HEK293T (cell line): ENCODE results near the gene BRAF.
"Not testable (repeated sequence)": the region's sequence is repeated elsewhere in the genome, so short reads cannot be mapped to it uniquely, and the experiment has no call there.

ENCODE experiments used
- CTCF ChIA-PET: fragments of 350-600 bp; formaldehyde crosslinking; extraction: SDS; loops from one replicate; lab custom pipeline; 2021; ENCODE audit warnings: antibody characterized with exemption, inconsistent platforms; lab: Yijun Ruan, JAX
- POLR2A ChIA-PET: fragments of 350-600 bp; formaldehyde crosslinking; extraction: SDS; loops from one replicate; lab custom pipeline; 2020; ENCODE audit warnings: antibody characterized with exemption, inconsistent platforms; lab: Yijun Ruan, JAX
- DNase-seq: peaks from one replicate; pipeline ENCODE4 v3.0.0; 2012; ENCODE audit warnings: mixed read lengths; ENCODE audit errors: extremely low spot score
- ARNT ChIP-seq: fragments of 450-650 bp; IDR thresholded peaks from 2 replicates; pipeline ENCODE4 v1.6.1; 2017; ENCODE audit warnings: mild to moderate bottlenecking
- BHLHE40 ChIP-seq: fragments of 450-650 bp; IDR thresholded peaks from 2 replicates; pipeline ENCODE4 v1.6.1; 2016; ENCODE audit warnings: mild to moderate bottlenecking, moderate library complexity, borderline replicate concordance
- CTBP1 ChIP-seq: fragments of 450-650 bp; IDR thresholded peaks from 2 replicates; pipeline ENCODE4 v1.6.1; 2016; ENCODE audit warnings: borderline replicate concordance
- ELF4 ChIP-seq: fragments of 450-650 bp; IDR thresholded peaks from 2 replicates; pipeline ENCODE4 v1.6.1; 2017; ENCODE audit warnings: antibody characterized with exemption
- FOXA1 ChIP-seq: fragments of 450-650 bp; IDR thresholded peaks from 2 replicates; pipeline ENCODE4 v1.6.1; 2016; ENCODE audit warnings: mild to moderate bottlenecking
- FOXK2 ChIP-seq: fragments of 450-650 bp; IDR thresholded peaks from 2 replicates; pipeline ENCODE4 v1.6.1; 2016; ENCODE audit warnings: mild to moderate bottlenecking
- FOXM1 ChIP-seq: fragments of 450-650 bp; IDR thresholded peaks from 2 replicates; pipeline ENCODE4 v1.6.1; 2017; ENCODE audit warnings: mild to moderate bottlenecking, borderline replicate concordance
- HDGF ChIP-seq: fragments of 450-650 bp; IDR thresholded peaks from 2 replicates; pipeline ENCODE4 v1.6.1; 2017; ENCODE audit warnings: antibody characterized with exemption, borderline replicate concordance
- L3MBTL2 ChIP-seq: fragments of 450-650 bp; conservative IDR thresholded peaks from 2 replicates; pipeline ENCODE4 v1.6.1; 2016; ENCODE audit warnings: mild to moderate bottlenecking
- LEF1 ChIP-seq: fragments of 450-650 bp; IDR thresholded peaks from 2 replicates; pipeline ENCODE4 v1.6.1; 2017; ENCODE audit warnings: mild to moderate bottlenecking, borderline replicate concordance
- NFRKB ChIP-seq: fragments of 450-650 bp; IDR thresholded peaks from 2 replicates; pipeline ENCODE4 v1.6.1; 2016; ENCODE audit warnings: mild to moderate bottlenecking, moderate library complexity
- SP1 ChIP-seq: fragments of 450-650 bp; IDR thresholded peaks from 2 replicates; pipeline ENCODE4 v1.6.1; 2017
- SUZ12 ChIP-seq: fragments of 450-650 bp; IDR thresholded peaks from 2 replicates; pipeline ENCODE4 v1.6.1; 2016; ENCODE audit warnings: mild to moderate bottlenecking
- TARDBP ChIP-seq: fragments of 450-650 bp; IDR thresholded peaks from 2 replicates; pipeline ENCODE4 v1.6.1; 2016
- ZNF384 ChIP-seq: fragments of 450-650 bp; IDR thresholded peaks from 2 replicates; pipeline ENCODE4 v1.6.1; 2016
- TF ChIP-seq, protein P1 (sequence below): fragments of 450-650 bp; IDR thresholded peaks from 2 replicates; pipeline ENCODE4 v1.6.1; 2016

Gene BRAF

DNA sequence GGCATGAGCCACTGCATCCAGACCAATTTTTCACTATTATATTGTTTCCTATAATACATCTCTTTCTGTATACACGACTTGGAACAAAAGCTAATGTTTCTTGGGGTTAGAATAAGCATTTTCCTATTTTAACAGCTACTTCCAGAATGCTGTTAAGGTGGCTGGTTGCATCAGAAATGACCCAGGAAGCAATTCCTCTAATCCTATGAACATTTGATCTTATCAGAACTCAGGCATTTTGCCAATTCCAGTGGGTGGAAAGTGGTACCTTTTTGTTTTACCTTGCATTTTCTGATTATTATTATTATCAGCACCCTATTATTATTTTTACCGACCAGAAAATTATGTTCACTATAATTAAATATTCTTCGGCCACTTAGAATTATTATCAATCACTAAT, 154.9 kb downstream of the BRAF start:
- TF ChIP-seq ZNF384 (no peak), LEF1 (no peak), HDGF (no peak), CTBP1 (no peak), ARNT (no peak), SUZ12 (no peak), FOXK2 (no peak), BHLHE40 (no peak), FOXM1 (no peak), NFRKB (no peak), FOXA1 (no peak), ELF4 (no peak), SP1 (no peak), L3MBTL2 (no peak), TARDBP (no peak)
- TF ChIP-seq, protein P1, sequence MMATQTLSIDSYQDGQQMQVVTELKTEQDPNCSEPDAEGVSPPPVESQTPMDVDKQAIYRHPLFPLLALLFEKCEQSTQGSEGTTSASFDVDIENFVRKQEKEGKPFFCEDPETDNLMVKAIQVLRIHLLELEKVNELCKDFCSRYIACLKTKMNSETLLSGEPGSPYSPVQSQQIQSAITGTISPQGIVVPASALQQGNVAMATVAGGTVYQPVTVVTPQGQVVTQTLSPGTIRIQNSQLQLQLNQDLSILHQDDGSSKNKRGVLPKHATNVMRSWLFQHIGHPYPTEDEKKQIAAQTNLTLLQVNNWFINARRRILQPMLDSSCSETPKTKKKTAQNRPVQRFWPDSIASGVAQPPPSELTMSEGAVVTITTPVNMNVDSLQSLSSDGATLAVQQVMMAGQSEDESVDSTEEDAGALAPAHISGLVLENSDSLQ: no peak
- ChIA-PET POLR2A (no interaction called here), CTCF (no interaction called here)
- no peak for DNase-seq

DNA sequence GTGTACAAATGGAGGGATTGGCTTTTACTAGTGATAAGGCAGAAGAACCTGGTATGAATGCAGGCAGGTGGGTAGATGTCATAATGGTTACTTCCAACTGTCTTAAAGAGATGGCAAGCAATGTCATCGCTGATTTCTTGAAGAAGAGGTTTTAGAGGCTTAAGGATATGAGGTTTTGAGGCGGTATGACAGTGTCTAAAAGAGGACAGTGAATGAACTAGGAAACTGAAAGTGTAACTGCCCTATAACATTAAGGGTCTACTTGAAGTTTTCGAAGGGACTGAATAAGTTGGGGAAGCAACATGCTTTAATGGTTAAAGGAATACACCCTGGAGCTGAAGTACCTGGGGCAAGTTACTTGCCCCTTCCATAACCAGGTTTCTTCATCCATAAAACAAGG, 157.3 kb downstream of the BRAF start:
- DNase-seq: no peak
- POLR2A ChIA-PET: no interaction called here
- TF ChIP-seq NFRKB (no peak), BHLHE40 (no peak), SP1 (no peak), FOXK2 (no peak), ARNT (no peak)
- TF ChIP-seq, protein P1: no peak
- CTCF ChIA-PET: no interaction called here

DNA sequence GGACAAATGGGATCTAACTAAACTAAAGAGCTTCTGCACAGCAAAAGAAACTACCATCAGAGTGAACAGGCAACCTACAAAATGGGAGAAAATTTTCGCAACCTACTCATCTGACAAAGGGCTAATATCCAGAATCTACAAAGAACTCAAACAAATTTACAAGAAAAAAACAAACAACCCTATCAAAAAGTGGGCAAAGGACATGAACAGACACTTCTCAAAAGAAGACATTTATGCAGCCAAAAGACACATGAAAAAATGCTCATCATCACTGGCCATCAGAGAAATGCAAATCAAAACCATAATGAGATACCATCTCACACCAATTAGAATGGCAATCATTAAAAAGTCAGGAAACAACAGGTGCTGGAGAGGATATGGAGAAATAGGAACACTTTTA, 159.3 kb downstream of the BRAF start:
- POLR2A ChIA-PET, DNase-seq, CTCF ChIA-PET: not testable (repeated sequence)

DNA sequence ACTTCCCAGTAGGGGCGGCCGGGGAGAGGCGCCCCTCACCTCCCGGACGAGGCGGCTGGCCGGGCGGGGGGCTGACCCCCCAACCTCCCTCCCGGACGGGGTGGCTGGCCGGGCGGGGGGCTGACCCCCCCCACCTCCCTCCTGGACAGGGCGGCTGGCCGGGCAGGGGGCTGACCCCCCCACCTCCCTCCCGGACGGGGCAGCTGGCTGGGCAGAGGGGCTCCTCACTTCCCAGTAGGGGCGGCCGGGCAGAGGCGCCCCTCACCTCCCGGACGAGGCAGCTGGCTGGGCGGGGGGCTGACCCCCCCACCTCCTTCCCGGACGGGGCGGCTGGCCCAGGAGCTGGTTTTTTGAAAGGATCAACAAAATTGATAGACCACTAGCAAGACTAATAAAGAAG, 161.6 kb downstream of the BRAF start:
- CTCF ChIA-PET, POLR2A ChIA-PET: not testable (repeated sequence)

DNA sequence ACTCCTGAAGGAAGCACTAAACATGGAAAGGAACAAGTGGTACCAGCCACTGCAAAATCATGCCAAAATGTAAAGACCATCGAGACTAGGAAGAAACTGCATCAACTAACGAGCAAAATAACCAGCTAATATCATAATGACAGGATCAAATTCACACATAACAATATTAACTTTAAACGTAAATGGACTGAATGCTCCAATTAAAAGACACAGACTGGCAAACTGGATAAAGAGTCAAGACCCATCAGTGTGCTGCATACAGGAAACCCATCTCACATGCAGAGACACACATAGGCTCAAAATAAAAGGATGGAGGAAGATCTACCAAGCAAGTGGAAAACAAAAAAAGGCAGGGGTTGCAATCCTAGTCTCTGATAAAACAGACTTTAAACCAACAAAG, 163.4 kb downstream of the BRAF start:
- POLR2A ChIA-PET, DNase-seq, CTCF ChIA-PET: not testable (repeated sequence)

More for the DNA sequence above, 161.6 kb downstream of the BRAF start:
- DNase-seq: not testable (repeated sequence)

DNA sequence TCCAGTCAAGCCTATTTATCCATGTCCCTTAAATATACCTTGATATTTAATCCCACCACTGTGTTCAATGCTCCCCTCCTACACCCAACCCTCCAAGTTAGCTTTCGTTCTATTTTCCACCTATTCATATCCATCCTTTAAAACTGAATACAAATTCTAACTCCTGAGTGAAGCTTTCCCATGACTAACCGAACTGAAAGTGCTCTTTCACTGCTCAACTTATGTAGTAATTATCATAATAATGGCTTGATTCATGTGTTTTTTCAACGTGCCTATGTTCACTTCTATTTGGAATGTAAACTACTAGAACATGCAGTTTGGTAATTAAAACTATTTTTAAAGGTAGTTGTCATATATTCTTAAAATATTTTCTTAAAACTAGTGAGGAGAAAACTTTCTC, 170.2 kb downstream of the BRAF start:
- CTCF ChIA-PET: no interaction called here
- DNase-seq: no peak
- POLR2A ChIA-PET: no interaction called here
- TF ChIP-seq, protein P1: no peak
- TF ChIP-seq NFRKB (no peak), SUZ12 (no peak), CTBP1 (no peak), FOXA1 (no peak), TARDBP (no peak), SP1 (no peak), HDGF (no peak), FOXM1 (no peak), FOXK2 (no peak)

DNA sequence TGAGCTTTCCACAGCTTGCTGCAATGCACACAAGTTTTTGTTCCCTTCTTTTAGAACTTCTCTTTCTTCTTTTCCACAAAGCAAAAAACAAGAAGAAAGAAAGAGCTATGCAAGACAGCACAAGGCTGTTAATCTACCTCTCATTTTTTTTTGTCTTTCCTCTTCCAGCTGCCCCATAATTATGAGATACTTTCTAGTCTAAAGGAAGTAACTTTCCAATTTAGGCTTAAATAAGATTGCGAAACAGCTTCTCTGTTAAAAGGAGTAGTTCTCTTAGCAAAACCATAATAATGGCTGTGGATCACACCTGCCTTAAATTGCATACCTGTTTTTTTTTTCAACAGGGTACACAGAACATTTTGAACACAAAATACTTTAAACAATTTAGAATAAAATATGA, 172.2 kb downstream of the BRAF start:
- ChIA-PET CTCF (no interaction called here), POLR2A (no interaction called here)
- TF ChIP-seq SUZ12 (no peak), ARNT (no peak), TARDBP (no peak), BHLHE40 (no peak)
- TF ChIP-seq, protein P1: no peak
- DNase-seq: no peak

DNA sequence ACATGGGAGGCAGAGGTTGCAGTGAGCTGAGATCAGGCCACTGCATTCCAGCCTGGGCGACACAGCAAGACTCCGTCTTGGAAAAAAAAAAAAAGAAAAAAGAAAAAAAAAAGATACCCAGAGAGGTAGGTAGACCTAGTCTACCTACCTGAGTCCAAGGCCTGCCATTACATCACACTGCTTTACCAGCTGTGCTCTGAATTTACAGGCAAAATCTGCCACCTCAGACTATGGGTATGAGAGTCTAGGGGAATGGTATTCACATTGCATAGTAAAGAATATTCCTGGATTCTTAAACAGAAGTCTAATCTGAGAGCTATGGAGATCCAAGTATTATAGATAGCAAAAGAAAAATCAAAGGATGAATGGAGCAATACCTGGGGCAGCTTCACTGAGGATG, 178.0 kb downstream of the BRAF start:
- TF ChIP-seq FOXK2 (no peak), ARNT (no peak), FOXA1 (no peak), CTBP1 (no peak), BHLHE40 (no peak), SUZ12 (no peak), SP1 (no peak)
- TF ChIP-seq, protein P1: no peak
- no peak for DNase-seq
- ChIA-PET CTCF (interaction anchor here (1.0 kb wide), 1 partner anchor 8 kb away, joined by 6 read pairs; no protein-coding TSS in a partner anchor), POLR2A (no interaction called here)
